Measurements from ENCODE around the gene CYP3A5. TPM values are rescaled to one million over a fixed set of nuclear protein-coding genes. Genes with fewer than 3 reads are reported as not detected.

The CYP3A5 gene
- total and polyA plus RNA-seq, 2 of the 13 experiments (the other 11 are each of a cell fraction or from before 2014, with no cell fraction given): 5.7 to 9.3 TPM

GRCh38 chr7:99677648-99678045, 2.1 kb downstream of the CYP3A5 start (continued):
- TF ChIP-seq THAP8 (CRISPR knock-in tag; IDR thresholded peaks at IDR 0.05; ENCODE audit: borderline replicate concordance) (no peak), KLF16 (CRISPR knock-in tag; IDR thresholded peaks at IDR 0.05) (0 out of 4 replicates have a peak, but pooled peaks of 1 of the 2 experiments have one; percentile 30), MIER2 (CRISPR knock-in tag; IDR thresholded peaks at IDR 0.05) (peak; percentile 71; the same call in 1 of the 2 replicates), ZNF589 (CRISPR knock-in tag; conservative IDR thresholded peaks at IDR 0.05) (no peak), ZSCAN21 (CRISPR knock-in tag; IDR thresholded peaks at IDR 0.05; ENCODE audit: borderline replicate concordance) (no peak; the same call in 1 of the 2 replicates), FOSL1 (CRISPR knock-in tag; IDR thresholded peaks at IDR 0.05; ENCODE audit: borderline replicate concordance) (peak; percentile 35; the same call in 1 of the 2 replicates), ZNF34 (CRISPR knock-in tag; IDR thresholded peaks at IDR 0.05; ENCODE audit: borderline replicate concordance) (no peak), MXD3 (CRISPR knock-in tag; IDR thresholded peaks at IDR 0.05) (no peak), ZSCAN22 (CRISPR knock-in tag; IDR thresholded peaks at IDR 0.05) (no peak), KDM2A (CRISPR knock-in tag; IDR thresholded peaks at IDR 0.05; ENCODE audit: borderline replicate concordance, low read depth) (no peak), ZNF720 (CRISPR knock-in tag; IDR thresholded peaks at IDR 0.05) (no peak), ZNF782 (CRISPR knock-in tag; IDR thresholded peaks at IDR 0.05; ENCODE audit: borderline replicate concordance) (no peak), ZNF501 (CRISPR knock-in tag; IDR thresholded peaks at IDR 0.05) (0 out of 2 replicates have a peak, but pooled peaks have one; percentile 68), KIAA2018 (CRISPR knock-in tag; IDR thresholded peaks at IDR 0.05; ENCODE audit: borderline replicate concordance) (no peak), ZNF776 (CRISPR knock-in tag; IDR thresholded peaks at IDR 0.05) (no peak)
- TF ChIP-seq, protein P1, sequence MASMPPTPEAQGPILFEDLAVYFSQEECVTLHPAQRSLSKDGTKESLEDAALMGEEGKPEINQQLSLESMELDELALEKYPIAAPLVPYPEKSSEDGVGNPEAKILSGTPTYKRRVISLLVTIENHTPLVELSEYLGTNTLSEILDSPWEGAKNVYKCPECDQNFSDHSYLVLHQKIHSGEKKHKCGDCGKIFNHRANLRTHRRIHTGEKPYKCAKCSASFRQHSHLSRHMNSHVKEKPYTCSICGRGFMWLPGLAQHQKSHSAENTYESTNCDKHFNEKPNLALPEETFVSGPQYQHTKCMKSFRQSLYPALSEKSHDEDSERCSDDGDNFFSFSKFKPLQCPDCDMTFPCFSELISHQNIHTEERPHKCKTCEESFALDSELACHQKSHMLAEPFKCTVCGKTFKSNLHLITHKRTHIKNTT (CRISPR knock-in tag; IDR thresholded peaks at IDR 0.05): no peak
- TF ChIP-seq, protein P2, sequence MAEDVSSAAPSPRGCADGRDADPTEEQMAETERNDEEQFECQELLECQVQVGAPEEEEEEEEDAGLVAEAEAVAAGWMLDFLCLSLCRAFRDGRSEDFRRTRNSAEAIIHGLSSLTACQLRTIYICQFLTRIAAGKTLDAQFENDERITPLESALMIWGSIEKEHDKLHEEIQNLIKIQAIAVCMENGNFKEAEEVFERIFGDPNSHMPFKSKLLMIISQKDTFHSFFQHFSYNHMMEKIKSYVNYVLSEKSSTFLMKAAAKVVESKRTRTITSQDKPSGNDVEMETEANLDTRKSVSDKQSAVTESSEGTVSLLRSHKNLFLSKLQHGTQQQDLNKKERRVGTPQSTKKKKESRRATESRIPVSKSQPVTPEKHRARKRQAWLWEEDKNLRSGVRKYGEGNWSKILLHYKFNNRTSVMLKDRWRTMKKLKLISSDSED (CRISPR knock-in tag; IDR thresholded peaks at IDR 0.05): no peak

Data from HepG2 (cell line).